ENCODE data around the gene SIGLEC10.

DNA sequence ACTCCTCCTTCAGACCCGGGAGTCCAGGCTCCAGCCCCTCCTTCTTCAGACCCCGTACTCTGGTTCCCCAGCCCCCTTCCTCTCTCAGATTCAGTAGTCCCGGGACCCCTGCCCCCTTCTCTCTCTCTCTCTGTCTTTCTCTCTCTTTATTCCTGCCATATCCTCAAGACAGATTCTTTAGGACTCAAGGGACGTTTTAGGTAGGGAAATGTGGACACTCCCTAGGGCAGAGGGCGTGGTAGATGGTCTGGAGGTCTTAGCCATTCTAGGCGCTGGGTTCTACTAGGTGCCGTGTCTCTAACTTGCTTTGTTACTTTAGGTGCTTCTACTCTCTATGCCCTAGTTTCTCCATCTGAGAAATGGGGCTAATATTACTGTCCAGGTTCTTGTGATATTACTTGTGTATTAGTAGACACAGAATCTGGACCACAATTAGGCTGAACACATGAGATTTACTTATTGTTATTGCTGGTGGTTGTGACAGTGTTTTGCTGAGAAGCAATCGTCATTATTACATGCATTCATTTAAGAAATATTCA, 26.3 kb downstream of the SIGLEC10 start:
- TF ChIP-seq EZH2 (IDR thresholded peaks at IDR 0.05; ENCODE audit: insufficient read depth, poor library complexity, severe bottlenecking) (no peak), EZH2phosphoT487 (IDR thresholded peaks at IDR 0.05; ENCODE audit: insufficient read depth, low read depth) (no peak)

Data from GM23248 (cell line).